Hematopoietic multipotent progenitor cell treated with erythropoietin and hydrocortisone succinate and interleukin-3 and kit ligand, for 15 days (in vitro differentiated cells): ENCODE measurements around the gene DALRD3.

Experiments used
- DNase-seq: peaks from one replicate; pipeline ENCODE4 v3.0.0-alpha.2; 2015; ENCODE audit warnings: low spot score

DALRD3 gene

GRCh38 chr3:48980295-48980694, 38.1 kb downstream of the DALRD3 start:
- DNase-seq = no peak

GRCh38 chr3:48979451-48979850, 38.9 kb downstream of the DALRD3 start:
- DNase-seq = no peak

- DNase-seq = no peak
These were observed 44.1 kb downstream of the DALRD3 start for GRCh38 chr3:48974076-48974864.

DNA sequence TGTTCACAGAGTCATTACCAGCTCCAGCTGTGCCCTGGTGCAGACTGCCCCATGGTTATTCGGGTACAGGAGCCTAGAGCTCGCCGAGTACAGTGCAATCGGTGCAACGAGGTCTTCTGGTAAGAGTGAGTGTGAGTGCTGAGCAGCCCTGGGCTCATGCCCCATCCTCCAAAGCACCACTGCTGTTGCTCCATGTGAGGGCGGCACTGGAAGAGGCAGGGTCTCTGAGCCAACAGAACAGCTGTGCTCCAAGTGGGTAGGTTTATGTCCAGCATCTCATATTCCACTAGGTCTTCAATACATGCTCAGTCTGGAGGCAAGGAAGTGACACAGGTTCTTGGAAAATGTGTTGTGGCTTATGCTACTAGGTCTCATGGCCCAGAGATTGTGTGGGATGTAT, 47.8 kb downstream of the DALRD3 start:
- no peak for DNase-seq

DNA sequence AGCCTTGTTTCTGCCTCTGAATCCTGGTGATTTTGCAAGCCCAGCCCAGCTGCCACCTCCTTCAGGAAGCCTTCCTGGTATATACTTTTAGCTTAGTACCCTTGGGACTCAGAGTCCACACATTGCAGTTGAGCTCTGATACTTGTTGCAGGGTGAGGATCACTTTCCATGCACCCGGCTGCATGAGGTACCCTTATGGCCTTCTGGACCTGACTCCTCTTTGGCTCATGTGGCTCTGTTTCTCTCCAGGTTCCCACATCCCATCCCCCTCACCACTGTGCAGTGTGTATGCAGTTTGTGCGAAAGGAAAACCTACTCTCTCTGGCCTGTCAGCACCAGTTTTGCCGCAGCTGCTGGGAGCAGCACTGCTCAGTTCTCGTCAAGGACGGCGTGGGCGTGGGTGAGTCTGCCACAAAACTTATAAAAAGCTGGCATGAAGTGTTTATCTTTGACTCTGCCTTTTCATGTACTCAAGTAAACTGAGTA, 51.5 kb downstream of the DALRD3 start:
- DNase-seq = no peak

- no peak for DNase-seq
These were observed 52.0 kb downstream of the DALRD3 start for GRCh38 chr3:48966367-48966766.
